Activated CD4-positive, alpha-beta T cell treated with anti-CD3 and anti-CD28 coated beads, Interleukin-2, Interleukin-6, amounts not matched to agents 100 ng/mL and 50 ng/mL, durations not matched to agents 16 hours and 8 hours (primary cell): ENCODE results near the gene MYO1D.

Experiments used
- DNase-seq: peaks from one replicate; pipeline ENCODE4 v3.0.0-alpha.2; 2020

MYO1D gene

GRCh38 chr17:32520737-32521404 lies 356.1 kb downstream of the MYO1D start:
- DNase-seq, result no peak

- peak; percentile 33 for DNase-seq
Measured at GRCh38 chr17:32520104-32520701, 356.7 kb downstream of the MYO1D start.

- peak; percentile 63 for DNase-seq
Measured at GRCh38 chr17:32519228-32520103, 357.5 kb downstream of the MYO1D start.

GRCh38 chr17:32518646-32519227 lies 358.2 kb downstream of the MYO1D start:
- no peak for DNase-seq

GRCh38 chr17:32517982-32518381 lies 358.9 kb downstream of the MYO1D start:
- no peak for DNase-seq

GRCh38 chr17:32516940-32517701 lies 359.8 kb downstream of the MYO1D start:
- peak; percentile 18 for DNase-seq

- no peak for DNase-seq
Measured at GRCh38 chr17:32516450-32516849, 360.5 kb downstream of the MYO1D start.

- no peak for DNase-seq
Measured at GRCh38 chr17:32515677-32516383, 361.1 kb downstream of the MYO1D start.

- no peak for DNase-seq
Measured at GRCh38 chr17:32514606-32515005, 362.3 kb downstream of the MYO1D start.

GRCh38 chr17:32513579-32513978 lies 363.3 kb downstream of the MYO1D start:
- DNase-seq, result no peak

- DNase-seq, result no peak
Measured at GRCh38 chr17:32512328-32512727, 364.6 kb downstream of the MYO1D start.

GRCh38 chr17:32510466-32510865 lies 366.5 kb downstream of the MYO1D start:
- no peak for DNase-seq

GRCh38 chr17:32508926-32509325 lies 368.0 kb downstream of the MYO1D start:
- no peak for DNase-seq

- DNase-seq, result no peak
Measured at GRCh38 chr17:32504166-32504990, 372.5 kb downstream of the MYO1D start.

- DNase-seq, result peak; percentile 76
Measured at GRCh38 chr17:32503251-32504165, 373.4 kb downstream of the MYO1D start.

GRCh38 chr17:32502710-32503109 lies 374.2 kb downstream of the MYO1D start:
- no peak for DNase-seq

GRCh38 chr17:32502013-32502412 lies 374.9 kb downstream of the MYO1D start:
- no peak for DNase-seq

GRCh38 chr17:32498391-32498790 lies 378.5 kb downstream of the MYO1D start:
- DNase-seq, result no peak

GRCh38 chr17:32497431-32498205 lies 379.3 kb downstream of the MYO1D start:
- DNase-seq, result no peak
